ENCODE results near the gene ZNF281. TPM values are rescaled to one million over a fixed set of nuclear protein-coding genes. Genes with fewer than 3 reads are reported as not detected.

Gene ZNF281
- polyA plus RNA-seq, 1 of the 3 experiments (the other 2 are of a cell fraction) = 3.0 TPM

- H3K27ac ChIP-seq (ENCODE audit: low read depth in 2 of 2, low read length in 1 of 2) = no peak overlapping the region
- CTCF ChIA-PET = no interaction called here
Observed at GRCh38 chr1:200374569-200375295, 35.1 kb downstream of the ZNF281 start.

More at GRCh38 chr1:200374569-200375295, 35.1 kb downstream of the ZNF281 start:
- TF ChIP-seq SMC3 (IDR thresholded peaks at IDR 0.05; ENCODE audit: low read depth, low read length) (no peak), MEF2A (IDR thresholded peaks at IDR 0.05; ENCODE audit: borderline replicate concordance, low read depth) (no peak), USF1 (IDR thresholded peaks at IDR 0.05; ENCODE audit: borderline replicate concordance, low read depth) (no peak), TAF1 (IDR thresholded peaks at IDR 0.05; ENCODE audit: borderline replicate concordance, low read depth, low read length) (no peak), FOXM1 (IDR thresholded peaks at IDR 0.05; ENCODE audit: low read depth) (no peak), ZBTB33 (IDR thresholded peaks at IDR 0.05; ENCODE audit: borderline replicate concordance, low read depth) (no peak), REST (IDR thresholded peaks at IDR 0.05; ENCODE audit: low read depth, low read length) (no peak), TCF12 (IDR thresholded peaks at IDR 0.05) (no peak), MAX (IDR thresholded peaks at IDR 0.05; ENCODE audit: low read depth) (no peak), USF2 (IDR thresholded peaks at IDR 0.05; ENCODE audit: borderline replicate concordance, low read depth, low read length) (no peak), CHD2 (IDR thresholded peaks at IDR 0.05; ENCODE audit: low read length, partially characterized antibody) (no peak), IRF3 (IDR thresholded peaks at IDR 0.05; ENCODE audit: low read depth, low read length) (no peak), FOSL2 (IDR thresholded peaks at IDR 0.05; ENCODE audit: borderline replicate concordance, low read depth) (no peak), GABPA (IDR thresholded peaks at IDR 0.05; ENCODE audit: low read depth) (no peak), RCOR1 (IDR thresholded peaks at IDR 0.05; ENCODE audit: low read length) (no peak), RXRA (IDR thresholded peaks at IDR 0.05; ENCODE audit: borderline replicate concordance, low read depth) (no peak), FOXJ3 (CRISPR knock-in tag; IDR thresholded peaks at IDR 0.05) (no peak), MXI1 (IDR thresholded peaks at IDR 0.05; ENCODE audit: low read depth, low read length) (no peak)
- no peak overlapping the region for H3K9ac ChIP-seq
- no peaks in the 10 kb centered on the region for H3K79me2 ChIP-seq (ENCODE audit: insufficient read depth)
- H2AFZ ChIP-seq (ENCODE audit: low read depth) = no peak overlapping the region
- DNase-seq = no peak
- no peak overlapping the region for H3K4me3 ChIP-seq (ENCODE audit: low read depth in 2 of 2, low read length in 1 of 2)
- no peaks in the 10 kb centered on the region for H3K9me2 ChIP-seq
- 77% methylated on average over 7 of the region's 7 CpGs for WGBS (ENCODE audit: low lambda C conversion rate)
- H3K9me3 ChIP-seq = no peaks in the 10 kb centered on the region
- peaks cover 3 to 14% of the 10 kb centered on the region in 2 experiments; a peak in 2 of 4 replicates for H3K4me1 ChIP-seq (ENCODE audit: control insufficient read depth in 1 of 2, insufficient read depth in 2 of 2, low read depth in 1 of 2, low read length in 1 of 2)
- H3K27me3 ChIP-seq (ENCODE audit: insufficient read depth) = no peaks in the 10 kb centered on the region
- H3F3A ChIP-seq (replicated peaks; ENCODE audit: insufficient read depth) = peaks cover 25% of the 10 kb centered on the region
- H4K20me1 ChIP-seq (ENCODE audit: insufficient read depth) = no peaks in the 10 kb centered on the region
- no peaks in the 10 kb centered on the region for H3K36me3 ChIP-seq (replicated peaks in 1 of 2; ENCODE audit: control insufficient read depth in 1 of 2, insufficient read depth in 2 of 2, low read length in 1 of 2)
- H3K4me2 ChIP-seq = no peak overlapping the region
- POLR2A ChIA-PET = no interaction called here

Data from SK-N-SH (cell line).